ENCODE results near the gene UFC1.
"Not testable (repeated sequence)": the region's sequence is repeated elsewhere in the genome, so short reads cannot be mapped to it uniquely, and the experiment has no call there.

Gene UFC1

DNA sequence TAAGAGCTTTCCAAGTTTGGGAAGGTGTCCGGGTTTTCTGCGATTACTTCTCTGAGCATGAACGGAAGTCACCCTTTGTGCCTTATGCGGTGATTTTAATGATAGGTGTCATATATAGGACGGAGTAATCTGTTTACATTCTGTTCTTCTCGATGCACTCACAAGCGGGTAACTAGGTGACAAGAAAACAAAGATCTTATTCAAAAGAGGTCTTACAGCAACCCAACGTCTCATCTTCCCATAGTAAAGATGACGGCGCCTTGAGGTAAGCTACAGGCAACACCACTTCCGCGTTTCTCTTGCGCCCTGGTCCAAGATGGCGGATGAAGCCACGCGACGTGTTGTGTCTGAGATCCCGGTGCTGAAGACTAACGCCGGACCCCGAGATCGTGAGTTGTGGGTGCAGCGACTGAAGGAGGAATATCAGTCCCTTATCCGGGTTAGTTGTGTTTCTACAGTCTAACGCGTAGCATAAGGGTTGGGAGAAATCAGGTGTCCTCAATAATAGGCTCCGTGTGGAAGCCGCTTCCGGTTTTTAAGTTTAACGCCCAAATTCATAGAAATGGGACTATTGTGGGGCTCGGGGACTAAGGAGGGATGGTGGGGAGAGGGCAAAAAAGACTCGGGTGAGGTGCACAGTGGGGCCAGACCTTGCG, at the start of gene UFC1:
TSS of gene UFC1 (plus strand) at position 297 of the 656 bp plus-strand sequence. CDS start at position 317, 20 bp downstream.
- in situ Hi-C loops (cut with MboI; ENCODE audit: low sequenced_read_pairs): no loop called here

DNA sequence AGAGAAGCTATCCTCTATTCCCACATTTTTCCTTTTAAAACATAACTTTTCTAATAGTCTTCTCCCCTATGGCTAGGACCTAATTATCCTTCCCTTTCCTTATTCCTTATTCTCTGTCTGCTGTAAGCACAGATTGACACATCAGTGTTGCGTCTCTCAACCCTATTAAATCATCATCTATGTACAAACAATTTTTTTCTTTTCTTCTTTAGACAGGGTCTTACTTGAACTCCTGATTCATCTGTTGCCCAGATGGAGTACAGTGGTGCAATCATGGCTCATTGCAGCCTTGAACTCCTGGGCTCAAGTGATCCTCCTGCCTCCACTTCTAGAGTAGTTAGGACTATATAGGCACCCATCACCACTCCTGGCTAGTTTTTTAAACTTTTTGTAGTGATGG, 47.3 kb upstream of the UFC1 start:
- in situ Hi-C loops (cut with MboI; ENCODE audit: low sequenced_read_pairs): no loop called here

DNA sequence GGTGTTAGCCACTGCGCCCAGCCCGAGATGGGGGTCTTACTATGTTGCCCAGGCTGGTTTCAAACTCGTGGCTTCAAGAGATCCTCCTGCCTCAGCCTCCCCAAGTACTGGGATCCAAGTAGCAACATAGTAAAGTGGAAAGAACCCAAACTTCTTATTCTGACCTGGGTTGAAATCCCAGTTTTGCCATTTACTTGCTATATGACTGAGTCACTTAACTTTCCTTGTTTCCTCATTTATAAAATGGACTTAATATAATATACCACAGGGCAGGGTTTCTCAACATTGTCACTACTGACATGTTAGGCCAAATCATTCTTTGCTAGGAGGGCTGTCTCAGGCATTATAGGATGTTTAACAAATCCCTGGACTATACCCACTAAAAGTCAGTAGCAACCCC, 42.7 kb upstream of the UFC1 start:
- in situ Hi-C loops (cut with MboI; ENCODE audit: low sequenced_read_pairs): no loop called here

DNA sequence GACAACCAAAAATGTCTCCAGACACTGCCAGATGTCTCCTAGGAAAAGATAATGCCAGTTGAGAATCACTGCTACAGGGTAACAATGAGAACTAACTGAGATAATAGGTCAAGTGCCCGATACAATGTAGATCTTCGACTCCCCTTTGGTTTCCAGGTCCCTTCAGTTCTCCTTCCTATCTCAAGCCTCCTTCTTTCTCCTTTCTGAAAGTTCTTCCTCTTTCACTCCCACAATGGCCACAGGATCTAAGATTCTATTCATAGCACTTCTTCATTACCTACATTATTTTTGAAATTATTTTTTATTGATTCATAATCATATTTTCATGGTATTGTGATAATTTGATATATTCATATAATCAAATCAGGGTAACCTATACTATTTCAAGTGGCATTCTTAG, 42.3 kb upstream of the UFC1 start:
- in situ Hi-C loops (cut with MboI; ENCODE audit: low sequenced_read_pairs): no loop called here

DNA sequence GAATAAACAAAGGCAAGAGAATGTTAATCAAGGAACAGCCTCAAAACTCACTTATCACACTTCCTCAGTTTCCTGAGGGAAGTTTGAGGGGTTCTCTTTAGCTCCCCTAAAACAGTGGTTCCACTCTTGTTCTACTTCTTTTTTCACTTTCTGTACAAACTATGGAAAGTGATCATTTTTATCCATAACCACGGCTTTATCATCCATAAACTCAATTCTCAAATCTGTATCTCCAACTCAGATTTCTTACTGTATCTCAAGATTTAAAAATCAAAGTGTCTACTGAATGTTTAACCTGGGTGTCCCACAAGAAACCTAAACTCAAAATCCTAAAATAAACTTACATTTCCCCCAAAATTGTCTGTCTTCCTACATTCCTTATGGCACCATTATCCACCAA, 39.9 kb upstream of the UFC1 start:
- in situ Hi-C loops (cut with MboI; ENCODE audit: low sequenced_read_pairs): no loop called here

DNA sequence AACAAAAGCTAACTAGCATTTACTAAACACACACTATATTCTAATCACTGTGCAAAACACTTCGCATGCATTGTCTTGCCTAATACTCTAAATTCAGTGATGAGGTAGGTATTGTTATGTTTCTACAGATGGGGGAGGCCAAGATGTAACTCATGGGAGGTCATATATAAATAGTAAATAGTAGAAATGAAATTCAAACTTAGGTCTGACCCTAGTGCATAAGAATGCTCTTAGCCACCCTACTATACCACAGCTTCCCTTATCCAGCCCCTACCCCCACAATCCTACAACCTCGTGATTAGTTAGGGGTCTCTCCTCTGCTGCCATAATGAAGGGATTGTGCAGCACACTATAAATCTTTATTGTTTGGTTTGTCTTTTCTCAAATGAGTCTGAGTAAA, 39.2 kb upstream of the UFC1 start:
- in situ Hi-C loops (cut with MboI; ENCODE audit: low sequenced_read_pairs): no loop called here

DNA sequence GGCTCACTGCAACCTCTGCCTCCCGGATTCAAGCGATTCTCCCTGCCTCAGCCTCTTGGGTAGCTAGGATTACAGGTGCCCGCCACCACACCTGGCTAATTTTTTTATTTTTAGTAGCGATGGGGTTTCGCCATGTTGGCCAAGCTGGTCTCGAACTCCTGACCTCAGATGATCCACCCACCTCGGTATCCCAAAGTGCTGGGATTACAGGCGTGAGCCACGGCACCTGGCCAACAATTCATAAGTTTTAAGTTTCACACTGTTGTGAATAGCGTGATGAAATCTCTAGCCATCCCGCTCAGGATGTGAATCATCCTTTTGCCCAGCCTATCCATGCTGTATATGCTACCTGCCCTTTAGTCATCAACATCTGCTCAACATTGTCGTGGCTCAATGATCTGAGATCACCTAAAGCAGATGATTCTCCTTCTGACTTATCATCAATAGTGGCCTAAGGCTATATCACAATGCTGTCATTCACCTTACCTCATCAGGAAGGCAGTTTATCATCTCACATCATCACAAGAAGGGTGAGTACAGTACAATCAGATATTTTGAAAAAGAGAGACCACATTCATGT, 38.6 kb upstream of the UFC1 start:
- in situ Hi-C loops (cut with MboI; ENCODE audit: low sequenced_read_pairs): no loop called here

DNA sequence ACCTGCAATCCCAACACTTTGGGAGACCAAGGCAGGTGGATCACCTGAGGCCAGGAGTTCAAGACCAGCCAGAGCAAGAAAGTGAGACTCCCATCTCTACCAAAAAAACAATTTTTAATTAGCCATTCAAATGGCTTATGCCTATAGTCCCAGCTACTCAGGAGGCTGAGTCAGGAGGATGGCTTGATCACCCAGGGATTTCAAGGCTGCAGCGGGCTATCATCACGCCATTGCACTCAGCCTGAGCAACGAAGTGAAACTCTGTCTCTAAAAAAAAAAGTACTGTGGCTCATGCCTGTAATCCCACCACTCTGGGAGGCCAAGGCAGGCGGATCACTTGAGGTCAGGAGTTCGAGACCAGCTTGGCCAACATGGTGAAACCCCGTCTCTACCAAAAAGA, 37.8 kb upstream of the UFC1 start:
- in situ Hi-C loops (cut with MboI; ENCODE audit: low sequenced_read_pairs): not testable (repeated sequence)

DNA sequence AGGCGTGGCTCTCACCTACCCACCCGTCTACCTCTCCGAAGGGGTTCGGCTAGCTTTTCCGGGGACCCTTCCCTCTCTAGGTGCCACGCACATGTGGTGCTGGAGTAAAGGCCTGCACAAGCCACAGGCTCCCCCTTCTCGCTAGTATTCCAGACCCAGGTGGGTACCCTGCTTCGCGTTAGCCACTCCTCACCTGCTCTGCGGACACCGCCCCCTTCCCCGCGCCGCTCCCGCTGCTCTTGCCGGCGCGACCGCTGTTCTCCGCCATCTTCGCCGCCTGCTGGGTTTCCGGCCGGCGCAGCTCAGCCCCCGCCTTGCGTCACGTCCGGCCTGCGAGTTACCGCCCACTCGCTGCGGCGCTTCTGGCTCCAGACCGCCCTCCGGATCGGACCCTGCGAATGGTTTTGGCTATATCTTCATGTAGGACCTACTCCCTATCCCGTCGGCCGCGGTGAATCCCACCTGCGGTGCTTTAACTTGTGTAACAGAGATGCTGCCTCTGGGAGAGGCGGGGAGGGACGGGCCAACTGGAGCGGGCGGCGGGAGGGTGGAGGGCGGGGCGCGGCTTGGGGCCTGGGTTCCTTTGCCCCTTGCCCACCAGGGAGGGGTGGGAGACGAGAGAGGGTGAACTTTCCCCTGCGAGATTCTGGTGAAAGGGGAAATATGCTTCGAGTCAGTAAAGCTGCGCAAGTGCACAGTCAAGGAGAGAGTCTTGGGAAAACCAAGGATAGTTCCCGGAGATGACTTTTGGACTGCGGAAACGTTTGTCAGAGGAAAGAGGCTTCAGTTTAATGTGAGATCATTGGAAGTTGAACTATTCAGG, 35.8 kb upstream of the UFC1 start, which contains the start of the genes NIT1 and PFDN2:
TSS of gene NIT1 (plus strand) at position 347 of the 823 bp plus-strand sequence. CDS start at position 419, 72 bp downstream.
TSS of gene PFDN2 (minus strand) at position 279 of the 823 bp plus-strand sequence. CDS start at position 268, 11 bp downstream.
- in situ Hi-C loops (cut with MboI; ENCODE audit: low sequenced_read_pairs): no loop called here

DNA sequence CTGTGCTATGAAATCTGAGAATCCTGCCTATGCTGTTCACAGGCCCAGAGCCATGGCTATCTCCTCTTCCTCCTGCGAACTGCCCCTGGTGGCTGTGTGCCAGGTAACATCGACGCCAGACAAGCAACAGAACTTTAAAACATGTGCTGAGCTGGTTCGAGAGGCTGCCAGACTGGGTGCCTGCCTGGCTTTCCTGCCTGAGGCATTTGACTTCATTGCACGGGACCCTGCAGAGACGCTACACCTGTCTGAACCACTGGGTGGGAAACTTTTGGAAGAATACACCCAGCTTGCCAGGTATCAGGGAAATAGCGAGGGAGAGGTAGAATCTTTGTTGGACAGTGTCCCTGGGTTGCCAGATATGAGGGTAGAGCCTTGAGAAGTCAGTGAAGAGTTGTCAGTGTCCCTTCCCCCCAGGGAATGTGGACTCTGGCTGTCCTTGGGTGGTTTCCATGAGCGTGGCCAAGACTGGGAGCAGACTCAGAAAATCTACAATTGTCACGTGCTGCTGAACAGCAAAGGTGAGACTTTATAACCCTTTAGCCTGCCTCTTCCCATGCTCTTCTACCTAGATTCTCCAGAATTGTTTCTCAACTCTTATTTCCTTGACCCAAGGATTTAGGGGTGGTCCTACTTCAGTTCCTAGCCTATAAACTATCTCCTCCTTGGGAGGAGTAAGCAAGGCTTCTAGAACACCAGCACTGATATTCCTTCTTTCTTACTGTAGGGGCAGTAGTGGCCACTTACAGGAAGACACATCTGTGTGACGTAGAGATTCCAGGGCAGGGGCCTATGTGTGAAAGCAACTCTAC, 34.5 kb upstream of the UFC1 start:
- in situ Hi-C loops (cut with MboI; ENCODE audit: low sequenced_read_pairs): no loop called here

DNA sequence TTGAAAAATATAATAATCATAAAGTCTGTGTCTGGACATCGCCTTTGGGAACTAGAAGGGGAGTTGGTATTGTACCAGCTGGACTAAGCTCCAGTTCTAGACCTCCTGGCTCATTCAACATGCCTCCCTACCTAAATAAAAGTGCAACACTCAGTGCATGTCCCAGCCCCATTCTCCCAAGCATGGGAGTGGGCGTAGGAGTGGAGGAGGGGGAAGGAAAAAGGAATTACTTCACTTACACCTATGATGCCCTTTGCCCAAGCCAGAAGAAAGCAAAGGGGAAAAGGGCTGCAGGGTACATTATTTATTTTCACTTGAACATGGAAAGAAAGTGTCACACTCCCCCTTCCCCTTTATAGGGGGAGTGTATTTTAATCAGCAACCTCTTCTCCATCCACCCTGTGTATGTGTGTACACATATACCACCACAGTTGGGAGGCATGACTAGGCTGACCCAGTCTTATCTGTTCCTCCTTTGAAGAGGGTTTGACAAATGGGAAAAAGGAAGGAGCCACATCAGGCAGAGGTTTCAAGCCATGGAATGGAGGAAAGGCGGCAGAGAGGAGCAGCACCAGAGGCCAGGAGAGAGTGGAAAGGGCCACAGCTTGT, 32.6 kb upstream of the UFC1 start:
- in situ Hi-C loops (cut with MboI; ENCODE audit: low sequenced_read_pairs): no loop called here

DNA sequence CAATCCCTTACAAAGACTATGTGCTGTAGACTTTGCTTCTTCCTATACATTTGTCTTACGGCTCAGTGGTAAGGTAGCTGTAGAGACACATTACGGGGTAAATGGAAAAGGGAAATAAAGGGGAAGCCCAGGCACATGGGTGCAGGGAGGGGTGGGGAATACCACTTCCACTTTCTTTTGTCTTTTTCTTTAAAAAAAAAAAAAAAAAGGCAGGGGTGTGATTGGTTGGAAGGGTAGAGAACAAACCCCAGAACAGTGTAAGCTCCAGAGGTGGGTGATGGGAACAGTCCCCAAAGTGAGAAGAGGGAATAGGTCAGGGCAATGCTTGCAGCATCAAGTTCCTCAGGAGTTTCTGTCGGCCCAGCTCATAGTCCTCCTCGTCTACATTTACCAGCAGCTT, 31.9 kb upstream of the UFC1 start:
- in situ Hi-C loops (cut with MboI; ENCODE audit: low sequenced_read_pairs): no loop called here

DNA sequence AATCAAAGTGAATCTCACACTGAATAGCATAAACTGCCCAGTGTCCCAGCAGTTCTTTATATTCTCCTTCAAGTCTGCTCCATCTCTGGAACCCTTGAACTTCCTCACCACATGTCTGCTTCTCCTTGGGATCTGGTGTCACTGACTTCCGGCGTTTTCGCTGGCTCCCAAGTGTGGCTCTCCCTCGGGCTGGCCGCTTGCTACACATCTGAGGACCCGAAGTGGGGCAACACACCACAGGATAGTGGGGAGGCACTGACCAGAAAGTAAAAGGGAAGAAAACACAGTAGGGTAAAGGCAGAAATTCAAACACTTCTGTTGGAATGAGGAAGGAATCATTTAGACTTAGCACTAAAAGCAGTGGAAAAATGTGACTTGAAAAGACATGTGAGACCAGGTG, 30.8 kb upstream of the UFC1 start:
- in situ Hi-C loops (cut with MboI; ENCODE audit: low sequenced_read_pairs): no loop called here

DNA sequence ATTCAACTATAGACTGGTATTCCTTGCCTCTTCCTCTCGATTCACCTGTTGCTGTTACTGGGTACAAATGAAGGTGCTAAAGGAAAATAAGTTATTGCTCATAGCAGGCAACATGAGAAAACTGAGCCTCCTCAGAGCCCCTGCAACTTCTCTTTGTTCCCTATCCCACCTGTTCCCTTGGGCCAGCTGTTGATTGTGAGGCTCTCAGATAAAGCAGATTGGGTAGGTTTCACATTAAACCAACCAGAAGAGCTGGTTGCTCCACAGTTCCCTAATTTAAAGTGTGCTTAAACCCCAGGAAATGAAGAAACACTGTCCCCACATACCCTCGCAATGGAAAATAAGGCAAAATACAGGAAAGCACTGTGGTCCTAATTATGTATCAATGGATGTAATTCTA, 26.1 kb upstream of the UFC1 start:
- in situ Hi-C loops (cut with MboI; ENCODE audit: low sequenced_read_pairs): no loop called here

DNA sequence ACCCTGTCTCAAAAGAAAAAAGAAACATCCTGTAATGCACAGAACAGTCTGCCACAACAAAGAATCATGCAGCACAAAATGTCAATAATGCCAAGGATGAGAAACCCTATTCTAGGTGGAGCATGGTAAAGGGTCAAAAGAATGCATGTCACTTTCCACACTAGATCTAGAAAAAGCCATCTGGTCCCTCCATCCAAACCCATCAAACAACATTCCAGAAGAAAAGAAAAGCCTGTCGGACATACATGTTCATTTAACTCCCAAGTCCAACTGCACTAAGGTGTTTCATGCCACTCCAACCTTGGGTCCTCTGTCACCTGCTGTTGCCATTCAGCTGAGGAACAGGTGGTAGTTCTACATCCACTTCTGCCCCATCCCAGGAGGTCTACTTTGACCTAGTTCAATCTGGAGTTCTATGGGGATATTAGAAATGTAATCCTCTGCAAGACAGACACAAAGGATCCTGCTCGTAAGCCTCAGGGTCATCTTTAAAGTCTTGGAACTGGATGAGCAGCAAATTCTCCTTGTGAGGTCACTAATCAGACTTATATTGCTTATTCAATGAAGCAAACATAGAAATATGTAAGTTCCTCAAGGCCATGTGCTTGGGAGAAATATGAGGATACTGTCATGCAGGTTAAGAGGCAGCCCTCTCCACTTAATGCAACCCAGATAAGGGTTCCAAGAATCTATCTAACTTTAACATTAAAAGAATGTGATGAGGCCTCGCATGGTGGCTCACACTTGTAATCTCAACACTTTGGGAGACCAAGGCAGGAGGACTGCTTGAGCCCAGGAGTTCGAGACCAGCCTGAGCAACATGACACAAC, 25.0 kb upstream of the UFC1 start:
- in situ Hi-C loops (cut with MboI; ENCODE audit: low sequenced_read_pairs): no loop called here

DNA sequence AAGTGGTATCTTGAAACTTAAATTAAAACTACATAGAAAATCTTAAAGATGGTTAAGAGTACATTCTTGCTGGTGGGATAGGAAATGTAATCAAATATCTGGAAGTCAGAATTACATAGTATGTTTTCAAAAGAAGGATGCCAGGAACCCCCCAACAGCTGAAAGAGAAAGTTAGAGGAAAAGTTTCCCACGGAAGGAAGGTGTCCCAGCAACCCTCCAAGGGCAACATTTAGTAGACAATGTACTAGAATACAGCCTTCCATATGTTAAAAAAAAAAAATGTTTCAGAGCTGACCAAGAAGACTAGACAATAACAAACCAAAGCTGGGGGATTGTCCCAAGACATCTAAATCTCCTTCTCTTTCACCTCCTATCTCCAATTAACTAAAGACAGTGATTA, 23.5 kb upstream of the UFC1 start:
- in situ Hi-C loops (cut with MboI; ENCODE audit: low sequenced_read_pairs): no loop called here

DNA sequence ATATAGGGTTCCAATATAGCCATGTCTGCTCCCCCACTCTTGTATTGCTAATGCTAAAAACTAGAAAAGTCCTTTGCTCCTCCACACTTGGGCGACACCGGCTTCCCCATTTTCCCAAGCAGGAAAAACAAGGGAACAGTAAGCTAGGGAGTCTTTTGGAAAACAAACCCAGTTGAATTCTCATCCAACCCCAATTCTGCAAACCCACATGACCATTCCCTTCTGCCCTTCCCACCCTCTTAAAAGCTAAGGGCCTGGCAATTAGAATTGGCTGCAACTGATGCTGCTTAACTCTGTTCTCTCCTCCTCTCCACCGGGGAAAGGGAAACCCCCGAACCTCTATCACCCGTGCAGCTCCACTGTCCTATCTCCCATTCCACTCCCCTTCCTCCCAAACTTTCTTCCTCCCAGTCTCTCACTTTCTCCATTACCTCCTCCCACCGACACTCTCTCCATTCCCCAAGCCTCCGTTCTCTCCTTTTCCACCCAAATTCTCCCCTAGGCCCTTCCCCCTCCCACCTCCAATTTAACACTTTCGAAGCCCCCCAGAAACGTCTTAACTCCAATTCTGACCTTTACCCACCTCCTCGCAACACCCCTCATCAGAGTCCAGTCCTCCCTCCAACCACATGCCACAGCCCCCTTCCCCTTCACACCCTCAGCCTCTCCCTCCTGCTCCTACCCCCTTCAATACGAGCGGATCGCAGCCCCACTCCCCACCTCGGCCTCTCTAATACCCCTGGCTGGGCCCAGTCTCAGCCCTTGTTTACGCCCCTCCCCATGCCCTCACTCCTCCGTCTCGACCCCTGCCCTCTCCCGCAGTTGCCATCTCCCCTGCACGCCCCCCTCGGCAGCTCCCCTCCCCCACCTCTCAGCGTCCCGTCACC, 22.0 kb upstream of the UFC1 start:
- in situ Hi-C loops (cut with MboI; ENCODE audit: low sequenced_read_pairs): no loop called here

DNA sequence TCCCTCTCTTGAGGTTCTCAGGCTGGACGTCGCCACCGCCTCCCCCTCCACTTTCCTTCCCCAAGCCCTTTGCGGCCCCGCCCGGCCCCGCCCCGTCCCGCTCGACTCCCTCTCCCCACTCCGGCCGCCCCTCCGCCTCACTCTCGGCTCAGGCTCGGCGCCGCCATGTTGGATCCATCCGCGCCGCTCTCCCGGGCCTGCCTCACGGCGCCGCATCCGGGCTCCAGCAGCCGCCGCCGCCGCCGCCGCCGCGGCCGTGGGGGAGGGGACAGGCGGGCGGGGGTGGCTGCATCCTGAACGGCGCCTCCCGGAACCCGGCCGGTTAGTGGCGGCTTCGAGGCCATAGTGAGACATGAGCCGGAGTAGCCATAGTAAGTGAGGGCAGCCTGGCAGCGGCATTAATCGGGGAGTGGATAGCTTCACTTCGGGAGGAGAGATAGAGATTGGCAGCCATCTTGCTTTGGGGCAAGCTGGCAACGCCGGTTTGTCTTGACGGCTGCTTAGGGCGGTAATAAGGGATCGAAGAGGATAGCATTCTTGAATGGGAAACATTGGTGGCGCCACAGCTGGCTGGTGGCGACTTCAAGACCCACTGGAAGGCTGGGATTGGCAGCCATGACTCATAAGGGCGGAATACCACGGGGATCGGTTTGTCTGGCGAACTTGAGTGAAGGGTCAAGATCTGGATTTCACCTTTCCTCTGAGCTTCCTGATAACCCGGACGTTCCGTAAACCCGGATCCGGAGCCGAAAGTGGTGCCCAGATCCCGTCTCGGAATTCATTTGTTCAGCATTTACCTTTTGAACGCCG, 21.2 kb upstream of the UFC1 start, which contains the start of gene DEDD:
TSS of gene DEDD (minus strand) at position 258 of the 810 bp plus-strand sequence. CDS start 8,205 bp downstream, outside the sequence.
- in situ Hi-C loops (cut with MboI; ENCODE audit: low sequenced_read_pairs): no loop called here
